ENCODE data around the gene CCL1.

Gene CCL1

DNA sequence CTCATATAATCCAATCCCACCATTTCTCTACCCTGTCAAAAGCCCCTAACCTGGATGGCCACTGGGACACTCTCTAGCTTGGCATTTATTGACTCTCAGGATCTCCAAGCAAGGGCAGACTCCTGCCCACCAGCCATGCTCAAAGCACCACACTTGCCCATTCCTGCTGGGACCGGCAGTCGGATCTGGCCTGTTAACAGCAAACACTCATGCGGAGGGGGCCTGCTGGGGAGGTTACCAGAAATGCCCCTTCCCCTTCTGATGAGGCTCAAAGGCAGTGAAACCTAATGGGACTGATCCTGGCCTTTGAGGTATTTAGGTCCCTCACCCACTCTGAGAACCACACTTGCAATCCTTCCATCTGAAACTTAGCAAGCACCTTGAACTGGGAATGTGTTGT, 6.5 kb upstream of the CCL1 start:
- DNase-seq (ENCODE audit: low read depth), result no peak
- TF ChIP-seq, protein P1, sequence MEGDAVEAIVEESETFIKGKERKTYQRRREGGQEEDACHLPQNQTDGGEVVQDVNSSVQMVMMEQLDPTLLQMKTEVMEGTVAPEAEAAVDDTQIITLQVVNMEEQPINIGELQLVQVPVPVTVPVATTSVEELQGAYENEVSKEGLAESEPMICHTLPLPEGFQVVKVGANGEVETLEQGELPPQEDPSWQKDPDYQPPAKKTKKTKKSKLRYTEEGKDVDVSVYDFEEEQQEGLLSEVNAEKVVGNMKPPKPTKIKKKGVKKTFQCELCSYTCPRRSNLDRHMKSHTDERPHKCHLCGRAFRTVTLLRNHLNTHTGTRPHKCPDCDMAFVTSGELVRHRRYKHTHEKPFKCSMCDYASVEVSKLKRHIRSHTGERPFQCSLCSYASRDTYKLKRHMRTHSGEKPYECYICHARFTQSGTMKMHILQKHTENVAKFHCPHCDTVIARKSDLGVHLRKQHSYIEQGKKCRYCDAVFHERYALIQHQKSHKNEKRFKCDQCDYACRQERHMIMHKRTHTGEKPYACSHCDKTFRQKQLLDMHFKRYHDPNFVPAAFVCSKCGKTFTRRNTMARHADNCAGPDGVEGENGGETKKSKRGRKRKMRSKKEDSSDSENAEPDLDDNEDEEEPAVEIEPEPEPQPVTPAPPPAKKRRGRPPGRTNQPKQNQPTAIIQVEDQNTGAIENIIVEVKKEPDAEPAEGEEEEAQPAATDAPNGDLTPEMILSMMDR (IDR thresholded peaks at IDR 0.05; ENCODE audit: insufficient read depth, low read depth, low read length, missing control alignments), result no peak
- no peak overlapping the region for H3K4me3 ChIP-seq (ENCODE audit: low read length)

DNA sequence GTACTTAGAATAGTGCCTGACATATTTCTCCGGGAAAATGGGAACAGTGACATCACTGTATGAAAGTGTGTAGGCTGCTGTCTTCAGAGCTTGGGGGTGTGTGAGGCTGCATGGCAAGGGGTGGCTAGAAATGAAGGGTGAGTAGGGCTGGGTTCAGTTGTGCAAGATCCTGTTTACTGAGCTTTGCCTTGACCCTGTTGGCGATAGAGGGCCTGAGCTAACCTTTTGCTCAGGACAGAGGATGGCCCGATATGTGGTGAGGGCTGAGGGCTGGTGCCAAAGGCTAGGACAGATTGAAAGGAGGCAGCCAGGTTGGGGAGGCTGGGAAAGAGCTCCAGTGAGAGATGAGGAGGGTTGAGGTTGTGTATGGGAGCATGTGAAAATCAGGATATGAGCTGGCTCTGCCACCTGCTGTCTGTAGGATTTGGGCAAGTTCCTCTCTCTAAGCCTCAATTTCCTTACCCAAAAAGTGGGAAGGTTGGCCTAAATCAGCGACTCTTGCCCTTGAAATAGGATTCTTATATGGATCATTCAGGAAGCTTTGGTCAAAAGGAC, 6.0 kb upstream of the CCL1 start:
- no peak overlapping the region for H3K4me3 ChIP-seq (ENCODE audit: low read length)
- DNase-seq (ENCODE audit: low read depth), result no peak
- TF ChIP-seq, protein P1 (IDR thresholded peaks at IDR 0.05; ENCODE audit: insufficient read depth, low read depth, low read length, missing control alignments), result no peak

DNA sequence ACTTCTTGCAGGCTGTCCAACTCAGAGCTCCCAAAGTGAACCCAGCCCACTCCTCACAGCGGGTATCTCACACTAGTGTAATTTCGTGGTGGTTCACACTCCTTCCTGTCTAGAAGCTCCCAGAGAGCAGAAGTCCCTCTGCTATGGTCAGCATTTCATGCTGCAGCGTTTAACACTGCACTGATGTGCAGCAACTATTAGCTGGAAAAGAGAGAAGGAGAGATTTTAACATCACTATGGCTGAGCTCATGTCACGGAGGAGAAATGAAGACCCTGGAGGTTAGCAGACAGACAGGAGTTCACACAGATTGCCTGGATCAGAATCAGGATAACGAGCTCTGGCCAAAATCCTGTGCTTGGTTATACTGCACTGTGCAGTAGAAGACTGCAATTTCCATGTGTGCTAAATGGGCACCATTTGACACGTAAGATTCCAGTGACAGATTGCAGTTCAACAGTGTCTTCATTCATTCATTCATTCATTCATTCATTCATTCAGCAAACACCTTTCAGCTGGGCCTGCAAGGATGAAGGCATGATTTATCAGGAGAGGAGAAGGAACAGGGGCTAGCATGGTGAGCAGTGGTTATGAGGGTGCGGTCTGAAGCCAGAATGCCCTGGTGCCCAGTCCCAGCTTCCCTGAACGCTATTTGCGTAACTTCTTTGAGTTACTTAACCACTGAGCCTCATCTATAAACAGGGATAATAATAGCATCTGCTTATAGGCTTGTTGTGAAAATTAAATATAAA, 5.3 kb upstream of the CCL1 start:
- TF ChIP-seq, protein P1 (IDR thresholded peaks at IDR 0.05; ENCODE audit: insufficient read depth, low read depth, low read length, missing control alignments), result no peak
- H3K4me3 ChIP-seq (ENCODE audit: low read length), result no peak overlapping the region
- DNase-seq (ENCODE audit: low read depth), result no peak

DNA sequence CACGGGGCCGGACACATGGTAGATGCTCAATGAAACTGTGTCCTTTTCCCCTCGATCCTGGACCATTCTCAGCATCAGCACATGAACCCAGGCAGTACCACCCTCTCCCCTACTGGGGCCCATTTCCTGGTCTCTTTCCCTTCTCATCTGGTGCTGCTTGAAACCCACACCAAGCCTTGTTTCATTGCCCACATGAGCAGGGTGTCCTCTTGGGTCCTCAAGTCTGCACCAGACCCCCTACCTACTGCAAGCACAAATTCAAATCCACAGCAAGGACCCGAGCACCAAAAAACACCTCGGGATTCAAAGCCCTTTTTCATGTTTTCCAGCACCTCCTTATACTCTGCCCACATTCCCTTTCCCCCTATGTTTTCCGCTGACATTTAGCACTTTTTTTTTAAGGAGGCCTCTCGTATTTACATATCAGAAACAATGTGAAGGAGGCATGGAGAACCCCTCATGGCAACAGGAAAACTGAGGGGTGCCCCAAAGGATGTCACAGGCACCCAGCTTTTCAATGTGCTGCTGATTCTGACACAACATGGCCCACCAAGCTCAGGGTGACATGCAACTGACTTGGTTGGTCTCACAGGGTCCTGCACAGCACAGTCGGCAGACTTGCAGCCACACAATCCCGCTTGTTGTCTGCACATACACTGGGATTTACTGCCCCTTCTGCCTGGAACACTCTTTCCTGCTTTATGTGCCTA, 4.6 kb upstream of the CCL1 start:
- DNase-seq (ENCODE audit: low read depth), result no peak
- TF ChIP-seq, protein P1 (IDR thresholded peaks at IDR 0.05; ENCODE audit: insufficient read depth, low read depth, low read length, missing control alignments), result no peak
- H3K4me3 ChIP-seq (ENCODE audit: low read length), result no peak overlapping the region

DNA sequence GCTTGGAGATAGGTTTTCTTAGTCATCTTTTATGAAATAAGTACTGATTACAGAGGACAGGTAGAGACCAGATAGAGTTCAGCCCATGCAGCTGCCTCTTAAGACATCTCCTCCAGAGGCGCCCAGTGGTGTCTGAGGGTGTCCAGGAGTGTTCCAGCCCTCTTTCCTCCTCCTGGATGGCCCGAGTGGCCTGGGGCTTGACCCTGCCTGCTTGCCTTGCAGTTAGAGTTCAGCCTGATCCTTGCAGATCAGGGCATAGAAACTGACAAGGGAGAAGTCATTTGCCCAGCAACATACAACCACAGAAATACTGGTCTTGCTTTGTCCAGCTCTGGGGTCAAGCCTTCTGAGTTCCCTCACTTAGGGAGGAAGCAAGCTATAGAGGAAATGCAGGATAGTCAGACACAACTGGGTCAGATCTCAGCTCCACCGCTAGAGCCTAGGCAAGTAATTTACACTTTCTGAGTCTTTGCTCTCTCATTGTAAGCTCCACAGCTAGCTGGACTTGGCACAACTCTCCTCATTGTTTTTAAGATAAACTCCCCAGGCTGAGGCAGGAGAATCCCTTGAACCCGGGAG, 3.6 kb upstream of the CCL1 start:
- DNase-seq (ENCODE audit: low read depth), result no peak
- TF ChIP-seq, protein P1 (IDR thresholded peaks at IDR 0.05; ENCODE audit: insufficient read depth, low read depth, low read length, missing control alignments), result no peak

DNA sequence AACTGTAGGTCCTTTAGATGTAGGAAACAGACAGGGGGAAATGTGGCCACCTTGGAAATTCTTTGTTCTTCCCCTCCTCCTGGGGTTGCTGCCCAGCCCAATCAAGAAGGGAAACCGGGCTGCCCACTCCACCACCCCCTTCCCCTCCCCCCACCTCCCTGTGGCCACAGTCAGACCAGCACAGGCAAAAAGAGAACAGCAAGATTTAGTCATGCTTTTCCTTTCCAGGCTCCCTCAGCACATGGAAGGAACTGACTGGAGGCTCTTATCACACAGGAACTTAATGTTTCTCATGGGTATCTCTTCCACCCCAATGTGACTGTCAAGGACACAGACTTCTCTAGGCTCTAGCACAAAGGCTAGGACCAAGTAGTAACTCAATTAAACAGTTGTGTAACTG, 3.0 kb upstream of the CCL1 start:
- DNase-seq (ENCODE audit: low read depth), result no peak
- TF ChIP-seq, protein P1 (IDR thresholded peaks at IDR 0.05; ENCODE audit: insufficient read depth, low read depth, low read length, missing control alignments), result no peak
- H3K4me3 ChIP-seq (ENCODE audit: low read length), result no peak overlapping the region

More for the DNA sequence above, 3.6 kb upstream of the CCL1 start:
- no peak overlapping the region for H3K4me3 ChIP-seq (ENCODE audit: low read length)

Measured in epithelial cell of esophagus (primary cell).